HepG2 (cell line): ENCODE measurements around the gene CTDNEP1. TPM values are rescaled to one million over a fixed set of nuclear protein-coding genes. Genes with fewer than 3 reads are reported as not detected.

Experiments used
- ATF4 ChIP-seq, 2 experiments: fragments of 450-650 bp in 1 of 2; sonication (generic) in 1 of 2; formaldehyde crosslinking; IDR thresholded peaks; 2 replicates each; pipeline versions ENCODE4 v1.5.0 to v1.8.0; 2020 to 2022; ENCODE audit warnings: mild to moderate bottlenecking in 1 of 2, missing genetic modification reagents in 1 of 2
- CC2D1A ChIP-seq: sonication (generic); formaldehyde crosslinking; IDR thresholded peaks from 2 replicates; pipeline ENCODE4 v1.8.1; 2023; ENCODE audit warnings: mild to moderate bottlenecking, missing genetic modification reagents
- CENPT ChIP-seq: sonication (generic); formaldehyde crosslinking; IDR thresholded peaks from 2 replicates; pipeline ENCODE4 v1.8.0; 2022; ENCODE audit warnings: low read depth, mild to moderate bottlenecking, moderate library complexity, missing genetic modification reagents
- ETV5 ChIP-seq: IDR thresholded peaks from 2 replicates; pipeline ENCODE4 v1.6.1; 2018; ENCODE audit warnings: missing biosample characterization, missing genetic modification reagents, inconsistent platforms, borderline replicate concordance
- FOXJ3 ChIP-seq: sonication (generic); formaldehyde crosslinking; IDR thresholded peaks from 2 replicates; pipeline ENCODE4 v1.4.0; 2020; ENCODE audit warnings: missing genetic modification reagents, mild to moderate bottlenecking, borderline replicate concordance
- GABPB1 ChIP-seq: IDR thresholded peaks from 2 replicates; pipeline ENCODE4 v1.6.1; 2016; ENCODE audit warnings: mild to moderate bottlenecking, missing genetic modification reagents, moderate library complexity, missing compliant biosample characterization
- GLI4 ChIP-seq: sonication (generic); formaldehyde crosslinking; IDR thresholded peaks from 2 replicates; pipeline ENCODE4 v1.5.1; 2020; ENCODE audit warnings: missing genetic modification reagents, mild to moderate bottlenecking, moderate library complexity, borderline replicate concordance
- HOXA5 ChIP-seq: sonication (generic); formaldehyde crosslinking; IDR thresholded peaks from 2 replicates; pipeline ENCODE4 v1.4.0; 2020; ENCODE audit warnings: missing genetic modification reagents
- MXD4 ChIP-seq: IDR thresholded peaks from 2 replicates; pipeline ENCODE4 v1.6.1; 2016; ENCODE audit warnings: mild to moderate bottlenecking, missing biosample characterization, missing genetic modification reagents
- REST ChIP-seq, 2 experiments: IDR thresholded peaks; 2 replicates each; pipeline ENCODE4 v1.6.1; 2011 to 2012; ENCODE audit warnings: low read length in 2 of 2, borderline replicate concordance in 1 of 2, low read depth in 1 of 2, mild to moderate bottlenecking in 1 of 2, moderate library complexity in 1 of 2
- TCF7L2 ChIP-seq: IDR thresholded peaks from 2 replicates; pipeline ENCODE4 v1.6.1; 2011; ENCODE audit warnings: mild to moderate bottlenecking, low read depth, low read length, moderate library complexity
- THAP11 ChIP-seq: IDR thresholded peaks from 2 replicates; pipeline ENCODE4 v1.6.1; 2016; ENCODE audit warnings: missing biosample characterization, missing genetic modification reagents
- YEATS4 ChIP-seq: sonication (generic); formaldehyde crosslinking; IDR thresholded peaks from 2 replicates; pipeline ENCODE4 v1.4.0; 2020; ENCODE audit warnings: missing genetic modification reagents, borderline replicate concordance
- ZBTB25 ChIP-seq: IDR thresholded peaks from 2 replicates; pipeline ENCODE4 v1.6.1; 2018; ENCODE audit warnings: missing genetic modification reagents
- ZNF382 ChIP-seq: sonication (generic); formaldehyde crosslinking; IDR thresholded peaks from 2 replicates; pipeline ENCODE4 v1.5.0; 2020; ENCODE audit warnings: missing genetic modification reagents, mild to moderate bottlenecking, borderline replicate concordance
- ZNF503 ChIP-seq: sonication (generic); formaldehyde crosslinking; IDR thresholded peaks from 2 replicates; pipeline ENCODE4 v1.4.0; 2020; ENCODE audit warnings: missing genetic modification reagents
- ZSCAN12 ChIP-seq: sonication (generic); formaldehyde crosslinking; IDR thresholded peaks from 2 replicates; pipeline ENCODE4 v1.9.0; 2021; ENCODE audit warnings: mild to moderate bottlenecking, missing genetic modification reagents
- ZSCAN25 ChIP-seq: sonication (generic); formaldehyde crosslinking; IDR thresholded peaks from 2 replicates; pipeline ENCODE4 v1.8.0; 2022; ENCODE audit warnings: mild to moderate bottlenecking, missing genetic modification reagents
- polyA plus RNA-seq, 8 experiments: library from polyadenylated mRNA; depleted of rRNA in 3 of 8; stranded (reverse) in 7 of 8; unstranded in 1 of 8; fragments of >200 nt; fragmentation: Illumina TruSeq in 4 of 8; extraction: Trizol in 4 of 8; gene quantifications; 2 replicates each; pipeline versions ENCODE4 v1.2.1 to v1.2.3, GENCODE V29; 2011 to 2016; ENCODE audit warnings: low read depth in 4 of 8, missing spikeins in 1 of 8, mixed read lengths in 1 of 8; ENCODE audit not compliant: insufficient read depth in 1 of 8
- total RNA-seq, 5 experiments: library from RNA; depleted of rRNA; stranded (reverse); fragments of >200 nt; fragmentation: Illumina TruSeq; extraction: Trizol; gene quantifications; 2 replicates each; pipeline ENCODE4 v1.2.3, GENCODE V29; 2016; ENCODE audit warnings: low read depth in 1 of 5
- TF ChIP-seq, protein P1 (sequence below): sonication (generic); formaldehyde crosslinking; IDR thresholded peaks from 2 replicates; pipeline ENCODE4 v1.5.1; 2020; ENCODE audit warnings: mild to moderate bottlenecking, moderate library complexity, missing genetic modification reagents
- TF ChIP-seq, protein P2 (sequence below): sonication (generic); formaldehyde crosslinking; IDR thresholded peaks from 2 replicates; pipeline ENCODE4 v1.8.0; 2022; ENCODE audit warnings: missing genetic modification reagents, low read depth, mild to moderate bottlenecking, borderline replicate concordance

CTDNEP1 gene
- total and polyA plus RNA-seq, 2 of the 13 experiments (the other 11 are each of a cell fraction or from before 2014, with no cell fraction given), result 19.8 to 118 TPM

GRCh38 chr17:7215136-7215638, 36.3 kb downstream of the CTDNEP1 start (continued):
- no peak for TF ChIP-seq ZNF382 (CRISPR knock-in tag)
- TF ChIP-seq ATF4 (CRISPR knock-in tag; IDR thresholded peaks at IDR 0.05), result no peak
- TF ChIP-seq YEATS4 (CRISPR knock-in tag), result no peak
- 0 out of 2 replicates have a peak, but pooled peaks have one; percentile 25 for TF ChIP-seq FOXJ3 (CRISPR knock-in tag)
- no peak for TF ChIP-seq ZNF503
- no peak for TF ChIP-seq CENPT
- 0 out of 2 replicates have a peak, but pooled peaks have one; percentile 8 for TF ChIP-seq HOXA5 (CRISPR knock-in tag)
- no peak; the same call in none of the 2 replicates for TF ChIP-seq THAP11
- 0 out of 2 replicates have a peak, but pooled peaks have one; percentile 46 for TF ChIP-seq GABPB1 (CRISPR knock-in tag)
- TF ChIP-seq ZSCAN12 (CRISPR knock-in tag), result no peak
- TF ChIP-seq GLI4 (CRISPR knock-in tag), result no peak
- TF ChIP-seq ZBTB25 (CRISPR knock-in tag), result no peak
- TF ChIP-seq CC2D1A (CRISPR knock-in tag), result no peak
- TF ChIP-seq MXD4, result 0 out of 2 replicates have a peak, but pooled peaks have one; percentile 11
- no peak for TF ChIP-seq ETV5 (CRISPR knock-in tag)
- no peak for TF ChIP-seq REST (IDR thresholded peaks at IDR 0.05; ENCODE audit: borderline replicate concordance in 1 of 2, low read depth in 1 of 2, low read length in 2 of 2)
- no peak for TF ChIP-seq ZSCAN25 (CRISPR knock-in tag)
- TF ChIP-seq, protein P1, sequence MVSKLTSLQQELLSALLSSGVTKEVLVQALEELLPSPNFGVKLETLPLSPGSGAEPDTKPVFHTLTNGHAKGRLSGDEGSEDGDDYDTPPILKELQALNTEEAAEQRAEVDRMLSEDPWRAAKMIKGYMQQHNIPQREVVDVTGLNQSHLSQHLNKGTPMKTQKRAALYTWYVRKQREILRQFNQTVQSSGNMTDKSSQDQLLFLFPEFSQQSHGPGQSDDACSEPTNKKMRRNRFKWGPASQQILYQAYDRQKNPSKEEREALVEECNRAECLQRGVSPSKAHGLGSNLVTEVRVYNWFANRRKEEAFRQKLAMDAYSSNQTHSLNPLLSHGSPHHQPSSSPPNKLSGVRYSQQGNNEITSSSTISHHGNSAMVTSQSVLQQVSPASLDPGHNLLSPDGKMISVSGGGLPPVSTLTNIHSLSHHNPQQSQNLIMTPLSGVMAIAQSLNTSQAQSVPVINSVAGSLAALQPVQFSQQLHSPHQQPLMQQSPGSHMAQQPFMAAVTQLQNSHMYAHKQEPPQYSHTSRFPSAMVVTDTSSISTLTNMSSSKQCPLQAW (CRISPR knock-in tag), result no peak; the same call in 1 of the 2 replicates
- TF ChIP-seq, protein P2, sequence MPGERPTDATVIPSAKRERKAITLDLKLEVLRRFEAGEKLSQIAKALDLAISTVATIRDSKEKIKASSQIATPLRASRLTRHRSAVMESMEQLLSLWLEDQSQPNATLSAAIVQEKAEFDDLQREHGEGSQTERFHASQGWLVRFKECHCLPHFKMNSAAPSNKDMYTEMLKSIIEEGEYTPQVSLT (CRISPR knock-in tag), result no peak
- TF ChIP-seq TCF7L2, result no peak
